Subcutaneous abdominal adipose tissue (tissue), 5 donors: ENCODE data around the gene NTM.

Experiments used
- H3K27ac ChIP-seq: one replicate; pipeline ENCODE4 v1.7.0; 2013; ENCODE audit warnings: low read depth, mild to moderate bottlenecking, inconsistent platforms, low read length, moderate library complexity
- H3K27me3 ChIP-seq, 5 donors: one replicate each; pipeline ENCODE4 v1.7.0; 2013; ENCODE audit warnings: low read length in 5 of 5, inconsistent platforms in 1 of 5; ENCODE audit not compliant: control insufficient read depth in 5 of 5, insufficient read depth in 4 of 5
- H3K36me3 ChIP-seq, 5 donors: one replicate each; pipeline ENCODE4 v1.7.0; 2013; ENCODE audit warnings: low read length in 5 of 5; ENCODE audit not compliant: control insufficient read depth in 5 of 5, insufficient read depth in 5 of 5
- H3K4me1 ChIP-seq, 5 donors: one replicate each; pipeline ENCODE4 v1.7.0; 2013; ENCODE audit warnings: low read length in 5 of 5, mild to moderate bottlenecking in 3 of 5, moderate library complexity in 1 of 5; ENCODE audit not compliant: control insufficient read depth in 5 of 5, insufficient read depth in 5 of 5
- H3K4me3 ChIP-seq, 5 donors: one replicate each; pipeline ENCODE4 v1.7.0; 2013; ENCODE audit warnings: low read length in 5 of 5, low read depth in 1 of 5
- H3K9ac ChIP-seq, 5 donors: one replicate each; pipeline ENCODE4 v1.7.0; 2013; ENCODE audit warnings: low read length in 5 of 5, mild to moderate bottlenecking in 4 of 5, moderate library complexity in 3 of 5
- H3K9me3 ChIP-seq, 5 donors: one replicate each; pipeline ENCODE4 v1.7.0; 2013; ENCODE audit warnings: low read length in 5 of 5; ENCODE audit not compliant: control insufficient read depth in 5 of 5
- donor health status: healthy.
- donor health status: healthy.
- donor health status: healthy.
- donor health status: healthy.
- donor health status: healthy.

The NTM gene

GRCh38 chr11:132078264-132079076 is 708.1 kb downstream of the NTM start:
- Histone ChIP-seq H3K4me1 (peaks cover 0 to under 1% (median 0%) of the 10 kb centered on the region in 5 donors), H3K27me3 (no peaks in the 10 kb centered on the region), H3K4me3 (no peak overlapping the region)

DNA sequence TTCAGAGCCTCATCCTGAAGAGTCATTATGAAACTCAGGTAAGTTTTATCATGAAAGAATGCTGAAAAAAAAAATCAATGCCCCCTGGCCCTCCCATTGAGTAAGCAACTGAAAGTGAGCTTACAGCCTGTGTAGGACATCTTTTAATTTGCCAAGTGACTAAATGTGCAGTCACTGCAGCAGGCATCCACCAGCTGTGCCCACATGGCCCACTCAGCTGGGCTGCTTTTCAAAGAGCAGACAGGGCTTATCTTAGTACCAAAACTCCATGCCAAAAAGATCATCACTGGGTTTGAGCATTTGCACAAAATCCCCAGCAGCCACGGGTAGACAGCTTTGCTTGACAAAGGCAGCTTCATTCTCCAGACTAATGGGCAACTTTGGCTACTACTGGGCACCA is 709.7 kb downstream of the NTM start:
- no peak overlapping the region for H3K4me3 ChIP-seq
- no peaks in the 10 kb centered on the region for H3K27me3 ChIP-seq
- H3K9ac ChIP-seq, result no peak overlapping the region
- no peaks in the 10 kb centered on the region for H3K36me3 ChIP-seq
- peaks cover 9 to 30% (median 14%) of the 10 kb centered on the region in 5 donors for H3K9me3 ChIP-seq
- no peaks in the 10 kb centered on the region for H3K4me1 ChIP-seq
- no peak overlapping the region for H3K27ac ChIP-seq

More at GRCh38 chr11:132078264-132079076, 708.1 kb downstream of the NTM start:
- Histone ChIP-seq H3K27ac (no peak overlapping the region), H3K9ac (no peak overlapping the region), H3K36me3 (no peaks in the 10 kb centered on the region), H3K9me3 (peaks cover 0 to 14% (median 7%) of the 10 kb centered on the region in 5 donors)

DNA sequence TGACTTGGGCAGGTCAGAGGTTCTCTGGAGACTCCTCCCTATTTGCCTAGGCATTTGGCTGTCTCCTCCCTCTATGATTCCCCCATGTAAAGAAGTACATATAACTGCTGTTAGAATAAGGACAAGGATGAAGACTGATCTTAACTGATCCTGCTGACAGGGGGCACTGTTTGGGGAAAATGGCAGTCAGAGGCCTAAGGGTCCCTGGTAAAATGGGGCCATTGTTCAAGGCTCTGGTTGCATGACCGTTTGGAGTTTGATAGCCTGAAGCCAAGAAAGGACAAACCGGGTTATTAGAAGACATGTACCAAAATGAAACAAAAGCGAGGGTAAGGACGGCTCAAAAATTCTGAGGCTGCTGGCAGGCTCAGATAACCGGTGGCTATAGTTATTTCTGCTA is 712.2 kb downstream of the NTM start:
- Histone ChIP-seq H3K27ac (no peak overlapping the region), H3K36me3 (no peaks in the 10 kb centered on the region), H3K9ac (no peak overlapping the region), H3K9me3 (peaks cover 14 to 48% (median 29%) of the 10 kb centered on the region in 5 donors), H3K4me3 (peak overlapping the region in 1 of 5 donors; percentile 26), H3K27me3 (no peaks in the 10 kb centered on the region), H3K4me1 (no peaks in the 10 kb centered on the region)

GRCh38 chr11:132084433-132084832 is 714.0 kb downstream of the NTM start:
- no peaks in the 10 kb centered on the region for H3K4me1 ChIP-seq
- H3K27me3 ChIP-seq, result no peaks in the 10 kb centered on the region
- H3K4me3 ChIP-seq, result no peak overlapping the region
- H3K9me3 ChIP-seq, result peaks cover 14 to 54% (median 29%) of the 10 kb centered on the region in 5 donors
- H3K36me3 ChIP-seq, result no peaks in the 10 kb centered on the region
- no peak overlapping the region for H3K27ac ChIP-seq
- H3K9ac ChIP-seq, result no peak overlapping the region

GRCh38 chr11:132087148-132087547 is 716.7 kb downstream of the NTM start:
- Histone ChIP-seq H3K9ac (no peak overlapping the region), H3K27me3 (no peaks in the 10 kb centered on the region), H3K4me3 (peak overlapping the region in 1 of 5 donors; percentile 5), H3K9me3 (peaks cover 14 to 52% (median 29%) of the 10 kb centered on the region in 5 donors), H3K4me1 (peaks cover 0 to 7% (median 0%) of the 10 kb centered on the region in 5 donors), H3K27ac (no peak overlapping the region), H3K36me3 (no peaks in the 10 kb centered on the region)

DNA sequence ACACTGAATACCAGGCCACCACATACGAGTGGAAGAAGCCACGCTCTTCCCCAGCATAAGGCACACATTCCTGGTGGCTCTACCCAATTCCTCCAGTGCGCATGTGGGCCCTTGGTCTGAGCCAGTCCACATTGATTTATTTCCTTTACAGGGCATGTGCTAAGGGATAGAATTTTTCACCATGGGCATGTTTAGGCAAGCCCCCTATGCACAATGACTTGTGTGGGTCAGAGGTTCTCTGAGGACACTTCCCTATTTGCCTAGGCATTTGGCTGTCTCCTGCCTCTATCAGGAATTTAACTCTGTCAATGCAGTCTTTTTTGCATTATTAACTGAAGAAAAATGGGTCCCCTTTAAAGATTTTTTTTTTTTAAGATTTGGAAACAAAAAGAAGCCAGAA is 718.1 kb downstream of the NTM start:
- H3K9ac ChIP-seq, result no peak overlapping the region
- H3K9me3 ChIP-seq, result peaks cover 14 to 39% (median 21%) of the 10 kb centered on the region in 5 donors

DNA sequence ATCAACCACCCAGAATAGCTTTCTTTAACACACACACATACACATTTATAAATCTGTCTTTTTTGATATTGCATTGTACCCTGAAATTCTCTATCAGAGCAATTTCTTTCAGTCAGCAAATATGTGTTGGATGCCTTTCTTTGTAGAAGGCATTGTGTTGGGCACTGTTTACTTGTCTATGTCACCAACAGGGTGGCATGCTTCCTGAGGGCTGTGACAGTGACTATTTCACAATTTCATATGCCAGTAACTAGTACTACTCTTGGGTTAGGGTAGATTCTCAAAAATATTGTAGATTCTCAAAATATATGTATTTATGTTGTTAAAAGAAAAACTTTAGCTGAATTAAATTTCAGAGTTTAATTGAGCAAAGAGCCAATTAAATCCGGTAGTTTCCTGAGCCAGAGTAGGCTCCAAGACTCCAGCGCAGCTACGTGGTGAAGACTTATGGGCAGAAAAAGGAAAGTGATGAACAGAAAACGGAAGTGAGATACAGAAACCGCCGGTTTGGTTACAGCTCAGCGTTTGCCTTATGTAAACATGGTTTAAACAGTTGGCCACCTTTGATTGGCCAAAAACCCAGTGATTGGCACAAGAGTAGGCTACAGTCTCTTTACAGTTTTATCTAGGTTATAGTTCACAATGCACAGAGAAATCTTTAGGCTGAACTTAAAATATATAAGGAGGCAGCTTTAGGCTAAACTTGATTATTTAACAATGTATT is 723.3 kb downstream of the NTM start:
- H3K36me3 ChIP-seq, result no peaks in the 10 kb centered on the region
- no peak overlapping the region for H3K9ac ChIP-seq
- H3K4me1 ChIP-seq, result peaks cover 0 to 7% (median 0%) of the 10 kb centered on the region in 5 donors
- no peaks in the 10 kb centered on the region for H3K27me3 ChIP-seq
- no peak overlapping the region for H3K4me3 ChIP-seq
- no peak overlapping the region for H3K27ac ChIP-seq
- no peaks in the 10 kb centered on the region for H3K9me3 ChIP-seq

More for the DNA sequence above, 718.1 kb downstream of the NTM start:
- Histone ChIP-seq H3K4me3 (no peak overlapping the region), H3K36me3 (no peaks in the 10 kb centered on the region), H3K4me1 (peaks cover 0 to 7% (median 0%) of the 10 kb centered on the region in 5 donors), H3K27ac (no peak overlapping the region), H3K27me3 (no peaks in the 10 kb centered on the region)

- peaks cover 0 to 7% (median 0%) of the 10 kb centered on the region in 5 donors for H3K4me1 ChIP-seq
- H3K27ac ChIP-seq, result no peak overlapping the region
- H3K27me3 ChIP-seq, result no peaks in the 10 kb centered on the region
- H3K9me3 ChIP-seq, result no peaks in the 10 kb centered on the region
- no peak overlapping the region for H3K9ac ChIP-seq
- H3K4me3 ChIP-seq, result no peak overlapping the region
- H3K36me3 ChIP-seq, result no peaks in the 10 kb centered on the region
Measured at GRCh38 chr11:132094598-132094997, 724.2 kb downstream of the NTM start.

- Histone ChIP-seq H3K9ac (no peak overlapping the region), H3K27ac (no peak overlapping the region), H3K4me1 (peaks cover 0 to 6% (median 0%) of the 10 kb centered on the region in 5 donors), H3K36me3 (no peaks in the 10 kb centered on the region), H3K4me3 (no peak overlapping the region), H3K27me3 (no peaks in the 10 kb centered on the region), H3K9me3 (no peaks in the 10 kb centered on the region)
Measured at GRCh38 chr11:132095230-132096131, 725.1 kb downstream of the NTM start.
